ENCODE results near the gene LAMP2. TPM values are rescaled to one million over a fixed set of nuclear protein-coding genes. Genes with fewer than 3 reads are reported as not detected.

Gene LAMP2
- polyA plus RNA-seq, 1 donor = 123 TPM

- no peak for DNase-seq
These were observed 12.1 kb downstream of the LAMP2 start for GRCh38 chrX:120456973-120457372.

GRCh38 chrX:120453985-120454384 is 15.1 kb downstream of the LAMP2 start:
- DNase-seq = no peak

GRCh38 chrX:120452131-120452530 is 17.0 kb downstream of the LAMP2 start:
- peak; percentile 38 for DNase-seq

- DNase-seq = no peak
These were observed 18.9 kb downstream of the LAMP2 start for GRCh38 chrX:120450163-120450562.

- DNase-seq = no peak
These were observed 22.6 kb downstream of the LAMP2 start for GRCh38 chrX:120446498-120446897.

- no peak for DNase-seq
These were observed 29.2 kb downstream of the LAMP2 start for GRCh38 chrX:120439921-120440320.

GRCh38 chrX:120429776-120430540 is 39.1 kb downstream of the LAMP2 start:
- DNase-seq = no peak

- DNase-seq = no peak
These were observed 40.8 kb downstream of the LAMP2 start for GRCh38 chrX:120428309-120428708.

- no peak for DNase-seq
These were observed 42.5 kb downstream of the LAMP2 start for GRCh38 chrX:120426599-120426998.

GRCh38 chrX:120419463-120419862 is 49.6 kb downstream of the LAMP2 start:
- no peak for DNase-seq

- DNase-seq = no peak
These were observed 60.9 kb downstream of the LAMP2 start for GRCh38 chrX:120408168-120408567.

- no peak for DNase-seq
These were observed 62.5 kb downstream of the LAMP2 start for GRCh38 chrX:120406638-120407037.

- no peak for DNase-seq
These were observed 66.7 kb downstream of the LAMP2 start for GRCh38 chrX:120402369-120402768.

- no peak for DNase-seq
These were observed 67.8 kb downstream of the LAMP2 start for GRCh38 chrX:120401301-120401700.

GRCh38 chrX:120380699-120381098 is 88.4 kb downstream of the LAMP2 start:
- DNase-seq = no peak

GRCh38 chrX:120379937-120380681 is 89.0 kb downstream of the LAMP2 start:
- DNase-seq = no peak

GRCh38 chrX:120378570-120378969 is 90.5 kb downstream of the LAMP2 start:
- DNase-seq = no peak

Other genes starting within 250 kb of the LAMP2 start
- 12.1 TPM for gene ZBTB33, start 218.5 kb downstream of the LAMP2 start, polyA plus RNA-seq (ENCODE audit: insufficient read length)
- gene TMEM255A, start 157.8 kb downstream of the LAMP2 start, polyA plus RNA-seq (ENCODE audit: insufficient read length) = 15.0 TPM
- gene ATP1B4, start 107.2 kb downstream of the LAMP2 start, polyA plus RNA-seq (ENCODE audit: insufficient read length) = 296 TPM
- 25.7 TPM for gene CUL4B, start 91.7 kb upstream of the LAMP2 start, polyA plus RNA-seq (ENCODE audit: insufficient read length)
- 32.9 TPM for gene MCTS1, start 134.8 kb upstream of the LAMP2 start, polyA plus RNA-seq (ENCODE audit: insufficient read length)
- 11.3 TPM for gene C1GALT1C1, start 160.8 kb upstream of the LAMP2 start, polyA plus RNA-seq (ENCODE audit: insufficient read length)